Hematopoietic multipotent progenitor cell treated with erythropoietin and hydrocortisone succinate and interleukin-3 and kit ligand, for 17 days (in vitro differentiated cells): ENCODE measurements around the gene NNMT.
"Not testable (repeated sequence)": the region's sequence is repeated elsewhere in the genome, so short reads cannot be mapped to it uniquely, and the experiment has no call there.

Source experiments
- DNase-seq: peaks from one replicate; pipeline ENCODE4 v3.0.0-alpha.2; 2015; ENCODE audit warnings: low spot score

The NNMT gene

DNA sequence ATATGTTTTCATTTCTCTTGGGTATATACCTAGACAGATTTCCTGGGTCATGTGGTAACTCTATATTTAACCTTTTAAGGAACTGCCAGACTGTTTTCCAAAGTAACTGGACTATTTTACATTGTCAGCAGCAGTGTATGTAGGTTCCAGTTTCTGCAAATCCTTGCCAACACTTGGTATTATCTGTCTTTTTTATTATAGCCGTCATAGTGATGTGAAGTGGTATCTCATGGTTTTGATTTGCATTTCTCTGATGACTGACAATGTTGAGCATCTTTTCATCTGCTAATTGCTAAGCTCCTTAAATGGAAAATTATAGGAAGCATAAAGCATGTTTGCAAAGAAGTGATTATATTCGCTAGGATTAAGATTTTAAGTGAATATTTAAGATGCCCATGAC is 13.9 kb downstream of the NNMT start:
- no peak for DNase-seq

DNA sequence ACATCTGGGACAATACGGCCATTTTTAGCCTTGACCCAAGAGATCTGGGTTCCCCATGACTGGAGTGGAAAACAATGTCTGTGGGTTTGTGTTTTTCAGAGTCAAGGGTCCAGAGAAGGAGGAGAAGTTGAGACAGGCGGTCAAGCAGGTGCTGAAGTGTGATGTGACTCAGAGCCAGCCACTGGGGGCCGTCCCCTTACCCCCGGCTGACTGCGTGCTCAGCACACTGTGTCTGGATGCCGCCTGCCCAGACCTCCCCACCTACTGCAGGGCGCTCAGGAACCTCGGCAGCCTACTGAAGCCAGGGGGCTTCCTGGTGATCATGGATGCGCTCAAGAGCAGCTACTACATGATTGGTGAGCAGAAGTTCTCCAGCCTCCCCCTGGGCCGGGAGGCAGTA is 15.7 kb downstream of the NNMT start:
- DNase-seq: no peak

DNA sequence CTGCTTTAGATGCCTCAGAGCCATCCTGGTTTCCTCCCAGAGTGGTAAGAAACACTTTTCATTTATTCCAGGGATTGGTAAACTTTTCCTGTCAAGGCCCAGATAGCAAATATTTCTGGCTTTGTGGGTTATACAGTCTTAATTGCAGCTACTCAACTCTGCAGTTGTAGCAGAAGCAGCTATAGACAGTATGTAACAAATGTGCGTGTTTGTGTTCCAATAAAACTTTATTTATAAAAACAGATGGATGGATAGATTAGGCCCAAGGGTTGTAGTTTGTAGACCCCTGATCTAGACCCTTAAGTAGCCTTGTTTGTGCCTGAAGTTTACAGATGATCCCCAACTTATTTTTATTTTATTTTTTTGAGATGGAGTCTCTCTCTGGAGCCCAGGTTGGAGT is 17.9 kb downstream of the NNMT start:
- no peak for DNase-seq

DNA sequence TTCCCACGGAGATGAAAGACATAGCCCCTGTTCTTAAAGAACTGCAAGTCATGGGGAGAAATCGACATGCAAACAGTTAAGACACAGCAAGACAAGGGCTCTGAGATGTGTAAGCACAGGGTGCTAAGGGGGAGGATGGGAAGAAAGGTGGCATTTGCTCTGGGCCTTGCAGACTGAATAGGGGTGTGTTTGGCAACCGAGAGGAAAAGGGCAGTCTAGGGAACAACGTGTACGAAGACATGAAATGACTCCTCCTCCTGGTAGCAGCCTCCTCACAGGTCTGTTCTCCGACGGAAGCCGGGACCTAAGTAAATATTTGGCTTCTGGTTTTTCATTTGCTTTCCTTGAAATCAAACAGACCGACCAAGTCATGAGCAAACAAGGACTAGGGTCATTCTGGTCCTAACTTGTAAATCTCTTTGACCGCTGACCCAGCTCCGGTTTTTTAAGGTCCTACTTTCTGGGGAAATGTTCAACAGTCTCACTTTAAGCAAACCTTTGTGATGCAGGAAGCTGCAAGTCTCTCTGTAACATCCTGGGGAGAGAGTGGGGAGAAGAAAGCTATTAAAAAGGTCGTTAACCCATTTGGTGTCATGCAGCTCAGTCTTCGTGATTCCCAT is 19.7 kb downstream of the NNMT start:
- no peak for DNase-seq

DNA sequence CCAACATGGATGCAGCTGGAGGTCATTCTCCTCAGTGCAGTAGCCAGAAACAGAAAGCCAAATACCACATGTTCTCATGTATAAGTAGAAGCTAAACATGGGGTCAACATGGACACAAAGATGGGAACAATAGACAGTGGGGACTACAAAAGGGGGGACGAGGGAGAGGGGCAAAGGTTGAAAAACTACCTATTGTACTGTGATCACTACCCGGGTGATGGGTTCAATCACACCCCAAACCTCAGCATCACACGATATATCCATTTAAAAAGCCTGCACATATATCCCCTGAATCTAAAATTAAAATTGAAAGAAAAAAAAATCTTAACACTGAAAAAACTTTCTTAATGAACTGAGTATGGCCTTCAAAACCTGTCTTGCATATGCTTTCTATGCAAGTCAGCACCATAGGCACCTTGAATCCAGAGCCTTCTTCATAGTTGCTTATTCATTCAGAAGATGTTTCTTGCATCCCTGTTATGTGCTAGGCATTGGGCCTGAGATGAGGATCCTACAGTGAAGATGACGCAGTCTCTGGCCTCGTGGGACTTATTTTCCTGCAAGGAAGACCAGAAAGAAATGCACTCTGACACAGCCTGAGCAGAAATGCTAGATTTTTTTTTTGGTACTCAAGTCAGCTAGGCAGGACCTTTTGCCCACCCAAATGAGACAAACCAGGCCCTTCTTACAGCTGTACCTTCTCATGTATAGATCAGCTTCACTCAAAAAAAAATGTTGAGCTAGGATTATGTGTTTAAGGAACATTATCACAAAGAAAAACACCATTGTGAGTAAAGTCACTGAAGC is 21.0 kb downstream of the NNMT start:
- DNase-seq: no peak

DNA sequence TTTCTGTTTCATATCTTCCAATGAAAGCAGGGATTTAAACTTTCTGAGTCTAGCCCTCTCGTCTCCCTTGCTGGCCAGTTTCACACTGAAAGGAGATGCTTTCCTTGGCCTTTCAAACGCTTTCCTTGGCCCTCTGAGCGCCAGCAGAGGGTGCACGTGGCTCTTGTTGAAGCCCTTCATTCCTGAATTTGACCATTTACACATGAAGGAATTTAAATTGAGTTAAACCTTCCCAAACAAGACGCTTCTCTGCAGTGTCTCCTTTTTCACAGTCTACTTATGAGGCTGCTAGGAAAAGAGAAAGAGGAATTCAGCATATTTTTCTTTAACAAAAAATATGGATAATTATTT is 21.6 kb downstream of the NNMT start:
- peak; percentile 8 for DNase-seq

DNA sequence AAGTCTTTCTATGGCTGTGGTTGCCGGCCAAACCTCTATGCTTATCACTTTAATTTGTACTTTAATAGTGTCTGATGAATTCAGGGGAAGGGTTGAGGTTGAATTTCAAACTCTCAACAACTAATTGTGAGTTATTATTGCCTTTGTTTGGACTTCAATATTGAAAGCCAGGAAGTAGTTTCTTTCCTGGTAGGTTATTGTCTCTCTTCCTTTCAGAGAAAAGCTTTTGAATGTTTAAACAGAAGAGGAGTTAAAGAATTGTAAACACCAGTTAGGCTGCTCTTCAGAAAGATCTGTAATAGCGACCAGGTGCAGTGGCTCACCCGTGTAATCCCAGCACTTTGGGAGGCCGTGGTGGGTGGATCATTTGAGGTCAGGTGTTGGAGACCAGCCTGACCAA is 22.2 kb downstream of the NNMT start:
- DNase-seq: no peak

DNA sequence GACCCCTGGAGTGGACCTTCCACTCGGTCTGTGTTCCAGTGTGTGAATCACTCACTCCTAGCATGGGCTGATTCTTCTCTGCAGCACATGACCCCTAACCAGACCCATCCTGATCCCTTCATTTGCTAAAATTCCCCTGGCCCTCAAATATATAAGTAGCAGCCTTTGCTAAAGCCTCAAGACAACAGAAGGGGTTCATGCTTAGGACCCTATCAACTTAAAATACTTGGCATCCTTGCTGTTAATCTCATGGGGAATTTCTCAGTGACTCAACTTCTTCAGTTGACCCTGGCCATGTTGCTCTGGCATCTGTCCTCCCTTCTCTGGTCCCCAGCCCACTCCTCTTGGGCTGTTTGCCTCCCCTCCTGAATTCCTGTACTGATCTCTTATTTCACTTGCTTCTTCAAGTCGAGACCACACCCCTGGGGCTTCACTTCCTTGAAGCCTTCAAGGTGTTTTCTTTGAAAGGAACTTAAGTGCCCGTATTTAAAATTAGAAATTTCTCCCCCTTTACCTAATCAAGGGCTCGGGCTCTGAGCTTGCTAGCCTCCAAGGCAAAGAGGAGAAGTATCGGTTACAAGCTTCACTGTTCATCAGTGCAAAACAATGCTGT is 23.6 kb downstream of the NNMT start:
- no peak for DNase-seq

DNA sequence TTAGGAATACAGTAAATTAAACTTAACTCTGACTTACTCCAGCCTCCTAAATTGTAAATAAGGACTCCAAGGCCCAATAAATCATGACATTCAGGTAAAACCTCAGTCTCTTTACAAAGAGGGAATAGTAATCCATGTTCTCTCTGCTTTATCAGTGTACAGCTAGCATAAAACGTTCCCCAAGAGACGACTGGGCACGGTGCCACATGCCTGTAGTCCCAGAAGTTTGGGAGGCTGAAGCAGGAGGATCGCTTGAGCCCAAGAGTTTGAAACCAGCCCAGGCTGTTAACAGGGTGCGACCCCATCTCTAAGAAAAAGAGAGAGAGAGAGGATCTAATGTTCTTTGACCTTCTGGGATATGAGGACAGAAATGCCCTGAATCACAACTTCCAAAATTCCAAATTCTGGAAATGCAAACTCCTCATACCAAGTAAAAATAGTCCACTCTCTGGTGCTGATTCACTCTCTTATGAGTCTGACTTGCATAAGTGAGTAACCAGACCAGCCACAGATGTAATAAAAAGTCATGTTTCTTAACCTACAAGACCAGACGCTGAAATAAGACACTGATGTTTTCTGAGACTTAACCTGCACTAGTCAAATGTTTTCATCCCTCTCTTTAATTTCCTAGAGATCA is 25.5 kb downstream of the NNMT start:
- DNase-seq: no peak

DNA sequence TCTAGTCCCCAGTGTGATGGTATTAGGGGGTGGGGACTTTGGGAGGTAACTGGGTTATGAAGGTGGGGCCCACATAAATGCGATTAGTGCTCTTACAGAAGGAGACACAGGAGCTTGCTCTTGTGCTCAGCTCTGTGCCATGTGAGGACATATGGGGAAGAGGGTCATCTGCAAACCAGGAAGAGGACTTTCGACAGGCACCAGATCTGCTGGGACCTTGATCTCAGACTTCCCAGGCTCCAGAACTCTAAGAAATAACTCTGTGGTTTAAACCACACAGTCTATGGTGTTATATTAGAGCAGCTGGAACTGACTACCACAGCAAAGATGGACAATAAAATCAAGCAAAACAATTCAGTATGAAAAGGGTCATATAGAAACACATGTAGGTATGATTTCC is 26.7 kb downstream of the NNMT start:
- no peak for DNase-seq

DNA sequence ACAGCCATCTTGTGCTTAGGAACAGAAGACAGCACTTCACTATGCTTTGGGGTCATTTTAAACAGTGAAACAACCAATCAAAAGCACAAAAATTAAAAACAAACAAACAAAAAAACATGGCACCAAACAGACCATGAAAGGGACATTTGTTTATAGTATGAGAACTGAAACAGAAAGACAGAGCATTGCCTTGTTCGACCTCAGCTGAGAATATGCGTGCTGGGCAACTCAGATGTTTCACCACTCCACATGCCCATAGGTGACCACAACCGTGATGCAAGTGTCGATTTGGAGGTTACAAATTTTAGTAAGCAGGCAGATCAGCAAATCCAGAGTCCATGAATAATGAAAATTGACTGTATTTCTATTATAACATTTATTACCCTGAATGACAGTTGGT is 30.0 kb downstream of the NNMT start:
- no peak for DNase-seq

DNA sequence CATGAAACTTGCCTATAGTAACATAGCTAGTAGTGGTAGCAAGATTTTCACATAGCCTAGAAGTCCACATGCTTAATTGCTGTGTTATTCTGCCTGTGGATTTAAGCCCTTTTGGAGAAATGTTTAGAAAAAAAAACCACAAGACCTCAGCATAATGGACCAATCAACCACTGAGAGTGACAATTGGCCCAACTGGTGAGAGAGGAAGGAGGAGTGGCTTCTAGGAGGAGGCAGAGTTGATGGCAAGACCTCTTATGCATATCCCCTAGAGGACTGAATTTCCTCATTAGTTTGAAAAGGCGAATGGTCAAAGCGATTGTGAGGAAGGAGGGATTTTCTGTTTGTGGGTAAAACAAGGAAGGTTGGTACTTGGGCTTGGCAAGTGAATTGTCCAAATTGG is 30.6 kb downstream of the NNMT start:
- DNase-seq: no peak

DNA sequence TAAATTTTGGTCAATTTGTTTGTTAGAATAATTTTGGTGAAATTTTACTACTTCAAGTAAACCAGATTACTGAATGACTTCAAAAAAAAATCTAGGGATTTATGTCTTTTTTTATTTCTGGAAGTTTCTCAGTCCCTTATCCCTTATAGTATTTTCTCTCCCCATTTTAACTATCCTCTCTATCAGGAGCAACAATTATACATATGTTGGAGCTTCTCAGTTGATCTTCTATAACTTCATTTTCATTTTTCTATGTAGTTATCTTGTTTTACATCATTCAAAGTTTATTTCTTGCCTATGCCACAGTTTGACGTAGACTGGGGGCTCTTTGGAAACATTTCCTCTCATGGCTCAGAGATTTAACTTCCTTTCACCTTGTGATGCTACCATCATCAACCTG is 34.2 kb downstream of the NNMT start:
- DNase-seq: no peak

DNA sequence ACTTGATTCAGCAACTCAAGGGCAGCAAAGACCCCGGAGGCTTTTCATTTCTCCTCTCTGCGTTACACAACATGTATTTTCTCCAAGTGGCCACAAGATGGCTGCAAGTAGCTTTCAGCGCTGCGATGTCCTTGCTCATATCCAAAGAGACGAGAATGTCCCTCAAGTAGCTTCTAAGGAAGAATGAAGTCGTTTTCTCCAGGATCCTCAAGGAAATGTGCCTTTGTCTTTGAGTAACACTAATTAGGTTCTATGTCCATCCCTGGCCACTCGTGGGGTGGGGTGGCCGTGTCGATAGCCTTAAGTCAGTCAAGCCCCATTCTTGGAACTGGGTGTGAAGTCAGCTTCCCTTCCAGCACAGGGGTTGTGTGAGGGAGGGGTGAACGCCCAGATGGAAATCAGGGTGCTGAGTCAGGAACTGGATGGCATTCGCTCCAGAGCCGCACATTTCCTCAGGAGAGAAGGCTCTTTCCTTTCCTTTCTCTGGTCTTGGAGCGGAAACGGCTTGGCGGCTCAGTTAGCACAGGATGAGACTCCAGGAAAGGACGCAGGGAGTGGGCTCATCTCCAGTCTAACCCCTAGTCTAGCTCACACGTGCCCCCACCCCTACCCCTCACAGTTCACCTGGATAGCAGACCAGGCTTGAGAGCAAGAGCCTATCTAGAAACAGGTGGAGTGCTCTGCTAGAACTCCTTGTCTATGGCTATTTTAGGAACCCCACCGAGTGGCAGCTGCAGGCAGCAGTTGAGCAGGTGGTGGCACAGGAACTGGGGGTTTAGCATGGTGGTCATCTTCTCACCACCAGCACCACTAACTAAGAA is 44.3 kb downstream of the NNMT start:
- peak; percentile 71 for DNase-seq

DNA sequence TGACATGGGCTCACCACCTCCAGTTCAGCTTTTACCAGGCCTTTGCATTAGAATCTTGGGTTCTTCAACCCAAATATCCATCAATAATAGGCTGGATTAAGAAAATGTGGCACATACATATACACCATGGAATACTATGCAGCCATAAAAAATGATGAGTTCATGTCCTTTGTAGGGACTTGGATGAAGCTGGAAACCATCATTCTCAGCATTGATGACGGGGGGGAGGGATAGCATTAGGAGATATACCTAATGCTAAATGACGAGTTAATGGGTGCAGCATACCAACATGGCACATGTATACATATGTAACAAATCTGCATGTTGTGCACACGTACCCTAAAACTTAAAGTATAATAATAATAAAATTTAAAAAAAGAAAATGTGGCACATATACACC is 45.5 kb downstream of the NNMT start:
- not testable (repeated sequence) for DNase-seq

DNA sequence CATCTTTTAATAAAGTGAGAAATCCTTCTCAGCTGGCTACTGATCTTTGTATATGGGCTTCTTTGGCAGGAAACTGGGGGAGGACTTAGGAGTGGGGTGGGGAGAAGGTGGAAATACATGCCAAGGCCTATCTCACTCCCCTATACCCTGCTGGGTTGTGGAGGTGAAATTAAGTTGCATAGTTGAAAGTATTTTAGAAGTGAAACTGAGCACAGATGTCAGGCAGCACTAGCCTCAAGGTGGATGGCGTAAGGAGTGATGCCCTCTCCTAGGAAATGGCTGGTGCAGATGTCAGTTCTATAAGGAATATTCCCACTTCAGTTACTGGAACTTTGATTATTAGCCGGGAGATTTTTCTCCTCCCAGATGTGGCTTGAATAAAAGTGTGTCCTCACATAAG is 46.3 kb downstream of the NNMT start:
- no peak for DNase-seq

DNA sequence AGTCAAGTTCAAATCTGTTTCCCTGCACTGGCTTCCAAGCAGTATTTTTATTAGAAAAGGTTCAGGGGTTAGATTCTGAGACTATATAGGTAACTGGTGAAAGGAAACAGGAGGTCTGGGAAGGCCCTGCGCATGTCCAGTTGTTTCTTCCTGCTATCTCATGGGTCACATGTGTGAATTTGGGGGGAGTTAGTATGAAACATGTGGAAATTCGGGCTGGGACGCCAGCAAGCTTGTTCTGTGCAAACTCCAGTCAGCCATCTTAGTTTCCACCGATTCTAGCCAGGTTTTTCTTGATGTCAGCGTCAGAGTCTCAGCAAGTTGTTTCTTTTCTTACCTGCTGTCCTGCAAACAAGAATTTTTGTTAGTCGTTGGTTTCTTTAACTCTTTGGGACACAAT is 46.8 kb downstream of the NNMT start:
- DNase-seq: no peak

DNA sequence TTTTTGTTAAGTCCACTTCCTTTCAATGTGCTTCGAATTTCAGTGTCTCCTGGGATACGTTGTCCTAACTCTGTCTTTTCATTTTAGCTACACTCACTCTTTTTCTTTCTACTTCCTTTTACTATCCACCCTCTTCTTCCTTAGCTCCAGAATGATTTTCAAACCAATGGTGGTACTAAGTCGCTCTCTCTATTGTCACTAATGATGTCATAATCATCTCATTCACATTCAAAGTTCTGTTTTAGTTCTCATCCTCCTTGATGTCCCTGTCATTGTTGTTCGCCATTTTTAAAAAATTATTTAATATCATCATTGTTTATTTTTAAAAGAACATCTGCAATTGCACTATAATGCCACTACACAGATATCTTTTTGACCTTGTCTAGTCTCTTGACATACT is 47.3 kb downstream of the NNMT start:
- DNase-seq: no peak

DNA sequence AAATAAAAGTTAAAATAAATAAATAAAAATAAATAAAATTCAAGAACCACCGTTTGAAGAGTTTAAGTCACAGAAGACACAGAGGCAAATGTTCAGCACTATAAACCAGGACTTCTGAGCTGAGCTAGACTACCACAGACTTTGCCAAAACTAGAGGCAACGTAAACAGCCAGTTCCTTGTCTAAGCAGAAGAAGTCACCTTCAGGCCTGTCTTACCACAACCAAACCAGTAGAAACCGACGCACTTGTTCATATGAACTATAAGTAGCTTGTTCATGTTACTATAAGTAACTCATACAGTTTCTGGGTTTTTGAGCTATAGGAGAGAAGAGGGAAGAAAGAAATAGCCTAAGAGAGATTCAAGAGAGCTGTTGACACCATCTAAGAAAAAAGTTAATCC is 48.3 kb downstream of the NNMT start:
- DNase-seq: no peak

DNA sequence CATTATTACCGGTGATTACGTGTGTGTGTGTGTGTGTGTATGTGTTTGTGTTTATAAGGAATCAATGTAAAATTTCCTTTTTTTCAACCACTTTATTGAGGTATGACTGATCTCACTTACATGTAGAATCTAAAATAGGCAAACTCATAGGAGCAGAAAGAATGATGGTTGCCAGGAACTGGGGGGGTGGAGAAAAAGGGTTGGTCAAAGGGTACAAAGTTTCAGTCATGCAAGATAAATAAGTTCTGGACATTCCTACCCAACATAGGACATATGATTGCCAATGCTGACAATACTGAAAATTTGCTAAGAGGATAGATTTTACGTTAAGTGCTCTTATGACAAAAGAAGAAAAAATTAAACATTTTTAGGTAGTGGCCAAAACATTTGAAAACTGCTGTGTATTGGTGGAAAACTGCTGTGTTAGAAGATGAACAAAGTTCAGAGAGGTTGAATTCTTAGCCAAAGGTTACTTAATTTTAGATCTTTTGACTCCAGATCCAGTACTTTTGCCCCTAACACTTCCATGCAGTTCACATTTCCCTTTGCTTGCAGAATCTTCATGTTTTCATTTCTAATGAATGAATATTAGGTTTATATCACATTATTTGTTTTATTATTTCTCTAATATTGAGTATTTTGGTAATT is 49.5 kb downstream of the NNMT start:
- DNase-seq: no peak

DNA sequence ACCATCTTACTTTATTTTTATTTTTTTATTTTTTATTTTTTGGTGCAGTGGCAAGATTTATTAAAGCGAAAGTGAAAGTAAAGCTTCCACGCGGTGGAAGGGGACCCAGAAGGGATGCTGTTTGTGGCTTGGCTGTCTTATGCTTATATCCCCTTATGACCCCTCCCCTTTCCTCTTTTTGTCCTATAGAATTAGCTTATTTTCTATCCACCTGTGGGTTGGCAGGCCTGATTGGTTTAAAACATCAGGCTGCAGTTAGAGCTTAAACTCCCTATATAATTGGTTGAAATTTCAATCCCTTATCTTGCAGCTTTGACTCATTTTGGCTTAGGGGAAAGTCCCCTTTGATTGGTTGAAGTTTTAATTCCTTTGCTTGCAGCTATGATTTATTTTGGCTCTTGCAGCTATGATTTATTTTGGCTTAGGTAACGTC is 50.5 kb downstream of the NNMT start:
- peak; percentile 37 for DNase-seq
